HG03457 (cell line): ENCODE measurements around the gene RNF208.
"Not testable (repeated sequence)": the region's sequence is repeated elsewhere in the genome, so short reads cannot be mapped to it uniquely, and the experiment has no call there.

Experiments
- ATAC-seq: cut with Tn5 transposase; IDR thresholded peaks from one replicate; pipeline ENCODE4 v1.9.1; 2021; ENCODE audit warnings: moderate number of reproducible peaks; ENCODE audit not compliant: unreplicated experiment

RNF208 gene

GRCh38 chr9:137240318-137240840, 18.3 kb upstream of the RNF208 start:
- ATAC-seq: peak; percentile 14

GRCh38 chr9:137239541-137240200, 17.6 kb upstream of the RNF208 start:
- not testable (repeated sequence) for ATAC-seq

GRCh38 chr9:137237759-137238726, 16.0 kb upstream of the RNF208 start:
- no peak for ATAC-seq

- ATAC-seq: no peak
These were observed 14.9 kb upstream of the RNF208 start for GRCh38 chr9:137236936-137237421.

GRCh38 chr9:137236238-137236935, 14.3 kb upstream of the RNF208 start:
- ATAC-seq: no peak

GRCh38 chr9:137235424-137236237, 13.6 kb upstream of the RNF208 start:
- ATAC-seq: no peak

GRCh38 chr9:137234758-137235423, 12.9 kb upstream of the RNF208 start:
- ATAC-seq: no peak

DNA sequence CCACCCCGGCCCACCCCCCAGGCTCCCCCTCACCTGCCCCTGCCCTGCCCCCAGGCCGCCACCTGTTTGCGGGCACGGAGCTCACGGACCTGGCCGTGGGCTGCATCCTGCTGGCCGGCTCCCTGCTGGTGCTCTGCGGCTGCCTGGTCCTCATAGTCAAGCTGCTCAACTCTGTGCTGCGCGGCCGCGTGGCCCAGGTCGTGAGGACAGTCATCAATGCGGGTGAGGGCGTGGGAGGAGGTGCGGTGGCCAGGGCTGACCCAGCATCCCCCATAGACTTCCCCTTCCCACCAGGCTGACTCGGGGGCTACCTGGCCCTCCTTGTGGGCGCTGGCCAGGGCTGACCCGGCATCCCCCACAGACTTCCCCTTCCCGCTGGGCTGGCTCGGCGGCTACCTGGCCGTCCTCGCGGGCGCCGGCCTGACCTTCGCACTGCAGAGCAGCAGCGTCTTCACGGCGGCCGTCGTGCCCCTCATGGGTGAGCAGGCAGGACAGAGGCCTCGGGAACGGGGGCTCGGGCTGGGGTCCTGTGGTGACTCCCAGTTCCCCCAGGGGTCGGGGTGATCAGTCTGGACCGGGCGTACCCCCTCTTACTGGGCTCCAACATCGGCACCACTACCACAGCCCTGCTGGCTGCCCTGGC, 12.1 kb upstream of the RNF208 start:
- ATAC-seq: no peak

GRCh38 chr9:137233143-137233980, 11.3 kb upstream of the RNF208 start:
- ATAC-seq: no peak

- ATAC-seq: no peak
These were observed 10.5 kb upstream of the RNF208 start for GRCh38 chr9:137232510-137232909.

GRCh38 chr9:137232101-137232500, 10.1 kb upstream of the RNF208 start:
- no peak for ATAC-seq

DNA sequence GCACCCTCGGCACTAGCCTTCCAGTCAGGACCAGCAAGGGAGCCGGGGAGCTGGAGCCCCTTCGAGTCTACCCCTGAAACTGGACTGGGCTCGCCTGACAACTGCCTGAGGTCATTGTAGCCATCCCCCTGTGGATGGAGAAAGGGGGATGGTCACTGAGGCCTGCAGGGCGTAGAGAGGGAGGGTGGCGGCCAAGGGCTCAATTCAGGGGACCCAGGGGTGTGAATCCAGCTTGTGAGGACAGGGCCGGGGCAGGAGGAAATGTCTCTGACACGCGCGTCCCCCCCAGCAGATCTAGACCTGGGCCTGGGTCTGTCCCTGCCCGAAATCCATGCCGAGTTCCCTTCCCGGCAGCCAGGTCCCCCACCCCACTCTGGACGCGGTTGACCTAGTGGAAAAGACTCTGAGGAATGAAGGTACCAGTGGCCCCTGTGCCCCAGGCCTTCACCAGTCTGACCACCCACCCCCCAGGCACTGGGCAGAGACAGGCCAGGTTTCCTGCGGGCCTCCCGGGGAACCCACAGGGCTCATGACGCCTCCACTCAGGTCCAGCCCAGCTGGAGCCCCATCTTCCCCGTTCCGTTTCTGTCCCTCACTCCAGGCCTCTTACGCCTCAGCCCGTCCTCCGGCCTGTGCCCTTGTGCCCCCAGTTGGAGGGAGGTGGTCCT, 9.5 kb upstream of the RNF208 start:
- ATAC-seq: no peak

- ATAC-seq: no peak
These were observed 8.8 kb upstream of the RNF208 start, which contains the start of gene SLC34A3 for GRCh38 chr9:137230705-137231371. SLC34A3 (plus strand) TSS chr9:137230901; CDS start chr9:137231703, 802 bp downstream.

GRCh38 chr9:137229903-137230704, 8.1 kb upstream of the RNF208 start:
- no peak for ATAC-seq

- ATAC-seq: no peak
These were observed 7.2 kb upstream of the RNF208 start for GRCh38 chr9:137228968-137229896.
